GM20431 (cell line): ENCODE data around the gene ACOXL.
"Not testable (repeated sequence)": the region's sequence is repeated elsewhere in the genome, so short reads cannot be mapped to it uniquely, and the experiment has no call there.

Source experiments
- in situ Hi-C: fragments of 300-500 bp; cut with MseI, MboI; formaldehyde crosslinking; loops from one replicate; pipeline ENCODE4 v1.15.0; 2020; ENCODE audit warnings: low sequenced_read_pairs; ENCODE audit not compliant: unreplicated experiment

ACOXL gene

DNA sequence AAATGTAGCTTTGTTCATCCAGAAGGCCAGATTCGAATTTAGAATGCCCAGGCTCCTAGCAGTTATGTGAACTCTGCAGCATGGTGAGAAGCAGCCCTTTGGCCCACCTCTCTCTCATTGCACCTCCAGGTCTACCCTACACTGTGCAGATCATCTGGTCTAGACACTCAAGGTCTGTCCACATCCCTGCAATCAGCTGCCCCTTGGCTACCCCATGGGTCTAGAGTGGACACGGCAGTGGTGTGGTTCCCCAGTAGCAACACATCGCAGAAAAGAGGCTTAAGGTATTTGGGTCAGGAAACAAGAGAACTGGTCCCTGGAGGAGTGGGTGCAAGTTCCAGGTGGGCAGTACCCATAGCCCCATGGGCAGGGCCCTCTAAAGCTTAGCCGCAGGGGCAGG lies 311.7 kb downstream of the ACOXL start:
- in situ Hi-C loops, result no loop called here

DNA sequence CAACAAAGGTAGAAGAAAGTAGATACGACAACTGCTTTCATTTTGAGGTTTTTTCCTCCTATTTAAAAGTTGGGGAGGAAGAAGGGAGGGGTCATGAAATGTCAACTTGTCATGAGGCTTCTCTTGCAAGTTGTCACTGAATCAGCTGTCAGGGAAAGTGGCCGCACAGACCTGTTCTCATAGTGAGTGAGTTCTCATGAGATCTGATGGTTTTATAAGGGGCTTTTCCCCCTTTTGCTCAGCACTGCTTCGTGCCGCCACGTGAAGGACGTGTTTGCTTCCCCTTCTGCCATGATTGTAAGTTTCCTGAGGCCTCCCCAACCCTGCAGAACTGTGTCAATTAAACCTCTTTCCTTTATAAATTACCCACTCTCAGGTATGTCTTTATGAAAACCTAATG lies 312.9 kb downstream of the ACOXL start:
- in situ Hi-C loops, result not testable (repeated sequence)

DNA sequence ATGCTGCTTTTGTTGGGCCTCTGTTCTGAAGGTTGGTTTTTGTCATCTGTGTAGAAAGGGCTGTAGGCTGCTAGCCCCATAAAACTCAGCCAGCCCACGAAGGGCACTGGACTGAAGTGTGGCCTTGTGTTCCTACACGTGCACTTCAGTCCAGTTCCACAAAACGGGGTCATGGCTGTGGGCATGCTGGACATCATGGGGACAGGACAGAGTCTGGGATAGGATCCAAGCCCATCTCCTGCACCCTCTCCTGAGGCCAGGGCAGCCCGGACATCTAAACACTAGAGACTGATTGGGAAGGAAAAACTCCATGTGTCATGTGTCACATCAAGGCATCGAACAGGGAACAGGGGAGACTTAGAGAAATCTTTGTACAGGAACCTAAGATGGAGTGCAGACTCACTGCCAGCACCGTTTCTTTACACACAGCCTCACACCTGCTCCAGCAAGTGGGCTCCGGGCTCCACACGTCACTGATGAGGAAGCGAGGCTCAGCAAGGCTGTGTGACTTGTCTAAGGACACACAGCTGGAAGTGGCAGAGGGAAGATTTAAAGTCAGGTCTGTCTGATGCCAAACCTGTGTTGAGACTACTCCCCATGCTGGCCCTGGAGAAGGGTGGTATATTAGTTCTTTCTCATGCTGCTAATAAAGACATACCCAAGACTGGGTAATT lies 313.5 kb downstream of the ACOXL start:
- in situ Hi-C loops, result no loop called here

DNA sequence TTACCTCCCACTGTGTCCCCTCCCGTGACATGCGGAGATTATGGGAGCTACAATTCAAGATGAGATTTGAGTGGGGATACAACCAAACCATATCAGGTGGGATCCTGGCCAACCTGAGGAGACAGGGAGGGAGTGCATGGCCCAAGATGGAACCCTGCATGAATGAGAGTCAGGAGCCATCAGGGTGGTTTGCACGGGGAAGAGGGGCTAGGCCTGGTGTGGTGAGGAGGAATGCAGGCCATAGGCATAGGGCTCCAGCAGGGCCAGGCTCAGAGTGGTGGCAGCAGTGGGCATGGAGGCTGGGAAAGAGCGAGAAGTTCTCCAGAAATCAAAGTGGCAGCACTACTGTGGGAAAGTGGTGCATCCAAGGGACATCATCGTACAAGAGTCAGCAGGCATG lies 314.3 kb downstream of the ACOXL start:
- in situ Hi-C loops, result no loop called here

DNA sequence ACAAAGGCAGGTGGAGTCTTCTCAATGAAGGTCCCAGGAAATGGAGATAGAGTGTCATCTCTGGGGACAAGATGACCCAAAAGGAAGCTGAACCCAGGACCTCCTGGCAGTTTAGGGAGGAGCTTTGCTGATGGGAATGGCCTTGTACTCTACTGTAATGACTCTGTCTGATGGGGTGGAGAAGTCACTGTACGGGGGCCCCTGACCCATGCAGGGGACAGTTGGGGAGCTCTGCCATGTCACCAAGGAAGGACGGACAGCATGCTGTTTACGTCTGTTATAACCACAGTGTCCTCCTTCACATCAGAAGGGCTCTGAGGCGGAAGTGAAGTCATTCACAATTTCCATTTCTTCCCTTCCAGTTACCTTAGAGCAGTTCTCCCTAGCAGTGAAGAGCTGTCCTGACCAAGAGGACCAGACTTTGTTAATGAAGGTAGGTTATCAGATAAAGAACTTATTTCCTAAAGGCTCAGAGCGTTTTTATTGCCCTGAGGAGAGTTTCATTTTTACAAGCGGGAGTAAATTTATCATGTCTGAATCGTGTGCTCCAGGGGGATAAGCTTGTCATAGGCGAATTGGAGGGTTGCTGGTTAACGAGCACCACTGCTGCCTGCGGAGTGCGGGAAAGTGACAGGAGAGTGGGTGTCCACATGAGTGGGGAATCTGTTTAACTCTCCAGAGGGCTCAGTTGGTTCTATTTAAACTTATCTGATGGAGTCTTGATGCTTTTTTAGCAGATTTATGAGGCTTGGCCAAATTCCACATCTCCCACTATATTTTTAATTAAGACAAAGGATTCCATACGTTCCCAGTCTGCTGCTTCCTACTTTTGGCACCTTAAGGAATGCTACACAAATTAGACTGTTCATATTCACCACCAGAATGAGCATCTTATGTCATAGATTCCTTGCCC lies 316.7 kb downstream of the ACOXL start:
- in situ Hi-C loops, result no loop called here

DNA sequence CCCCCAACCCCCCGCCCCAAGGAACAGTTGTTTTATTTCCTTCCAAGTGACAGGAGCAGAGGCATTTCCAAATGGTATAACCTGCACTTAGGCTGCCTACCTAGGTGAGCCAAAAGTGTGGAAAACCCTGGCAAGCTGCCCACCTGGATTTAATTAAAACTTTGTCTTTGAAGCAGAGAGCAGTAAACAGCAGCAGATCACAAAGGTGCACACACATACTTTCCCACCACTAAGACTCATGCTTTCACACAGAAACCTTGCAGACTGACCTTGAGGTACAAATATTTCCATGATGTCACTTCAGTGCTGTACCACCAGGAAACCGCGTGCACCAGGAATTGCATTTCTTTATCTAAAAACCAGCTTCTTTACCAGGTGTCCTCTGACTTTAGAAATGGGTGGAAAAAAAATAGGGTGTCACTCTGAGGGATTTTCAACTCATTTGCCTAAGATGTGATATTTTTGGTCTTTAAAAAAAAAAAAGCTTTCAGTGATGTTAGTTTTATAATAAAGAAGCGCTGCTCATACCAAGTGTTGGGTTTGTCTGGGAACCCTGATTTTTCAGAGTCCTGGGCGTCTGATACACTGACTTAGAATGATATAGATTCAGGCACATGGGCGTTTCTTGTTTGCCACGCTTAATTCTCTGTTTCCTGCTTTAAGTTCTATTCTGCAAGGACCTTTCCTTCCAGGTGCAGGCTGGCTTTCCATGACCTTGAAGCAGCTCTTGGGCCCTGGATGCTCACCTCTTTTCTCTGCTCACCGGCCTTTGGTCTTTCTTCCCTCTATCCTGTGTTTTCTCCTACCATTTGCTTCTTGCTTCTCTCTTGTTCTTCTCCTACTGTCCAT lies 317.6 kb downstream of the ACOXL start:
- in situ Hi-C loops, result no loop called here

DNA sequence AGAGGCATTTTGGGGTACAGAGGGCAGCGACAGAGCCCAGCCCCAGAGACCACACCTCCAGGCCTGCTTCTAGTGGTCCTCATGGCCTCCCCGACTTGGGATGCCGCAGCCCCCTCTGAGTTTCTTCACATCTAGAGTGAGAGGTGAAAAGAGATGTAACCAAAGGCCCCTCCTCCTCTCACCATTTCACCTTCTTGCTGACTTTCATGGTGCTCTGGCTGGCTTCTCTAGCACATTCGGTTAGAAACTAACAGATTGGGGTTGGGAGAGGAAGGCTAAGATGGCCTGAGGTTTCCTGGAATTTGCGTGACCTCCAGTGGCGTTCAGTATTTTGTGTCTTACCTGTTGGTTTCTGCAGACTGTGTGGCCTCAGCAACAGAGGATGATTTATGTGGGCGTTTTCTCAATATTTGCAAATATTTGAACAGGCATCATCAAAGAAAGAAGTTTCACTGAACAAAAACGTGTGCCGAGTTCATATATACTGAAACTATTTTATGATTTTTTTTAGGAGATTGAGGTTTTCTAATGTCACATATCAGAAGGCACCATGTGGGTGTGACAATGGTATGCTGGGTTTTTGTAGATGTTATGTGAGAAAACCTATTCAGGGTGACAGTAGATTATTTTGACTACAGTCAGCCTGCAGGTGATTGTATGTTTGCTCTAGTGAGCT lies 318.5 kb downstream of the ACOXL start:
- in situ Hi-C loops, result no loop called here

DNA sequence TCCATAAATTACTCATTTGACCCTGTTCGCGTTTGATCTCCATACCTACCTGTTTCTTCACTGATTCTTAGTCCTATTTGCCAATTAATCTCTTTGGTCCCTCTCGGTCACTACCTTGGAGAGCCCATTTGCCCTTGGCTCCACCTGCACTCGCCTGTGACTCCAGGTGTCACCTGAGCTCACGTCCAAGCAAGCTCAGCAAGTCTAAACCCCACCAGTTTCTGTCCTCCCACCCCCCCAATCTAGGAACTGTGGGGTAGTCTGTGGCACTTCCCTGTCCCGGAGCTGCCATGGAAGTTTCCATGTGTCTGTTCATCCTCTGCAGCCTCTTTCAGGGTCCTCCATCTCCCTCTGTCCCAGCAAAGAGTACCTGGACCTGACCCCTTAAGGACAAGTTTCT lies 320.2 kb downstream of the ACOXL start:
- in situ Hi-C loops, result no loop called here

DNA sequence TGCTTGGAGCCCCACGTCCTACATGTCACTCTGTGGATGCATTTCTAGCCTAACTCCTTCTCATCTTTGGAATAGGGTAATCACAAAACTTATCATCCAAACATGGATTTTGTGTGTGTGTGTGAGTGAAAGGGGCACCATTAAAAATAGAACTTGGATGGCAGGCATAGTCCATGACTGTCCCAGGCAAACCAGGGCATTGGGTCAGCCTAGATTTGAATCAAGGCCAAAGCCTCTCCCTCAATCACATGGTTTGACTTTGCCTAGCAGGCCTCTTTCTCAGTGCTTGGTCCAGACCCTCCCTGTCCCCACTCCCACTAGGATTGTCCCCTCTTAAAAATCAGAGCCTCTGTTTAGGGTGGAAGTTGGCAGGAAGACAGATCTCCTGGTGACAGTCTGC lies 320.9 kb downstream of the ACOXL start:
- in situ Hi-C loops, result no loop called here

DNA sequence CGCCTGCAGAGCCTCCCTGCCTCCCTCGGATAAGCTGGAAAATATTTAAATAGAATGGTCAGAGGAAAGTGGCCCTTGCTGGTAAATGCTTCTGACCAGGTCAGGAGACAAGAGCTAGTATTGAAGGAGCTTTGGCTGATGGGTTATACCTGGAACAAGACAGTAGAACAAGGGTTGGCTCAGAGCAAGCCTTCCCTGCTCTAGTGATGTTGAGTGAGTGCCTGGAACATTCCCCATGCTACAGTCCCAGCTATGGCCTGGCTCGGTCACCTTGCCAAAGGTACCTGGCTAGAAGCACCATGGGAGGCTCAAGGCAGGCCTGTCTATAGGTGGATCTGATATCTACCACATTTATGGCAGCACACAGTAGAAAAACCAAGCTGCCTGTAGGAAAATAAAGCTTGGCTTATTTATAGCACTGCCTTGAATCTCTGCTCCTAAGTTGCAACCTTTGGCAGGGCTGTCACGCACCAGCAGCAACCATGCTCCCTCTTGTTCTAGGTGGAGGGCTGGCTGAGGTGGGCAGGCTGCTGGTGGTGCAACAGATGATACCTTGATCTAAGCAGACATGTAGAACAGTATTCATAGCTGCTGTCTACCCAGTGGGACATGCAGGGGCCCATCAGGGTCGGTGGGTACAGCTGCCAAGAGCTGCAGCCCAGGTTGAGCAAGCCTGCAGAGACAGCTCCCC lies 321.6 kb downstream of the ACOXL start:
- in situ Hi-C loops, result no loop called here

DNA sequence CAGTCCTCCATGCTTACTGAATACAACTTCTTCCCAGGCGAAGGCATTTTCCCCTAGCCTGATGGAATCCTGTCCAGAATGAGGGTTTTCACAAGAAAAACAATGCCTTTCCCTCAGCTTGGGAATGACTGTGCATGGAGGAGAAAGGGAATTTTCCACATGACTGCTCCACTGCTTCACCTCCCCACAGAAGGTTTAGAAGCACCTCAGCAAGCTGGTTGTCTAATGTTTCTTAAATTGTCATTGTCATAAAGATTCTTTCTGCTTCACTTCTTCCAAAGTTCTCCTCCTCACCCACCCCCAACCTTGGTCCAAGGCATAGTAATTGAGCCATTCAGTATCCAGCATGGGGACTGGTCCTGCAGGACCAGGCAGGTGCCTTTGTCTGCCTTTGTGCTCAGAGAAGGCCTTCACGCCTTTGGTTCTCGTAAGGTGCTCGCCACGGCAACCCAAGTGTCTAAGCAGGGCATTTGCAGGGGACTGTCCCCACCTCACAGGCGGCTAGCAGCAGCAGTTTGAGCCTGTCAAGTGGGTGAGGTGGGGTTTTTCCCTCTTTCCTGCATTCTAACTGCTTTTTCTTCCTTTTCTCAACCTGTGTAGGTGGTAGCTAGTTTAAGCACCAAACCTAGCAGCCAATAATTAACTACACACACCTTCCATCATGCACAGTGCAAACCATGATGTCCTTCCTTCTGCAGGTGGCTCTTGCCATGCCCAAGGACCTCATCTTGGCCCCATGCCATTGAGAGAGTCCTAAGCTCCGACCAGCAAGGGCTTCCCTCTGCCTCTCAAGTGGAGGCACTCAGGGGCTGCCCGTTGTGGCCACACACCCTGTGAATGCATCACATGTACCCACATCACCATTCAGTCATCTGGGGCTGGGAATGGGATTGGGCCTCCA lies 322.7 kb downstream of the ACOXL start:
- in situ Hi-C loops, result no loop called here

DNA sequence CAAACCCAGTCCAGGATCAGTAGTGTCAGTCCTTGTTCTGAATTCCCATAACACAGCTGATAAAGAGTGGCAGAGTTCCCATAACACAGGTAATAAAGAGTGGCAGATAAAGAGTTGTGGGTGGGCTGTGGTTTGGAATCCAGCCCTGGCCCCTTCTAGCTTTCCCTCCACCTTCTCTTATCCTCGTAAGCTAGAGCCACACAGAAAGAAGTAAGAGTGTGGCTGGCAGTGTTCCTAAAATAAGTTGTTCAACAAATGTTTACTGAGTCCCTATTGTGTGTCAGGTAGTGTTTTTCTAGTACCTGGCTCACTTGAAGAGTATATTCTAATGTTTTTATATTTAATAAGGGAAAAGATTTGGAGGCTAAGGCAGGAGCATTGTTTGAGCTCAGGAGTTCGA lies 323.4 kb downstream of the ACOXL start:
- in situ Hi-C loops, result no loop called here

DNA sequence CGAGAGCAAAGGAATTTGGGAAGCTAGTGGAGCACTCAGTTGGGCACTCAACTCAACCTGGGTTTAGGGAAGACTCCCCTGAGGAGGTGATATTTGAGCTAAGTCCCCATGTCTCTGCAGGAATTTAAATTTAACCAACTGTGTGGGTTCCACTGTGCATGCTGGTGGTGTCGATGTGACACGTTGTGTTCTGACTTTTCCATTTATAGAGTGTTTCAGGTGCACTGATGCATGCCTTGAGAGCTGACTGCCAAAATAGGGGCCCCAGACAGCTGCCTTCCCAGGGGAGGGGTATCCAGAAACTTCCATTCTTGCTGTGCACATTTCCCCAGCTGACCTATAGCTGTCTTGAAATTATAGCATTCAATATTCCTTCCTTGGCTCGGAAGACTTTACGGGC lies 324.7 kb downstream of the ACOXL start:
- in situ Hi-C loops, result no loop called here

DNA sequence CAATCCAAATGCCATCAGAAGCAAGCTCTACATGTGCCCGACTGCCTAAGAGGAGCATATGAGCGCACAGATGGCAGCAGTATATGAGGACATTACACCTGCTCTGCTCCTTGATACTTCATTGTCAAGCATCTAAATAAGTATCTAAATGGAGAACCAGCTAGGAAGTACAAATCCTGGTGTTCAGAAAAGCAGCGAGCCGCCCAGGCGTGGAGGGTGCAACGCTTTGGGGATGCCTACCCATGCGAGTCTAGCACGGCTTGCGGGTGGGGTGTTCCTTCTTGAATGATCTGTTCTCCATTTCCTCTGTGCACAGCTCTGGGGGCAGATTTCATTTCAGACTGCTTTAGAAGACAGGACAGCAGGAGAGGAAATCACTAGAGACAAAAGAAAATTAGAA lies 325.3 kb downstream of the ACOXL start:
- in situ Hi-C loops, result no loop called here

DNA sequence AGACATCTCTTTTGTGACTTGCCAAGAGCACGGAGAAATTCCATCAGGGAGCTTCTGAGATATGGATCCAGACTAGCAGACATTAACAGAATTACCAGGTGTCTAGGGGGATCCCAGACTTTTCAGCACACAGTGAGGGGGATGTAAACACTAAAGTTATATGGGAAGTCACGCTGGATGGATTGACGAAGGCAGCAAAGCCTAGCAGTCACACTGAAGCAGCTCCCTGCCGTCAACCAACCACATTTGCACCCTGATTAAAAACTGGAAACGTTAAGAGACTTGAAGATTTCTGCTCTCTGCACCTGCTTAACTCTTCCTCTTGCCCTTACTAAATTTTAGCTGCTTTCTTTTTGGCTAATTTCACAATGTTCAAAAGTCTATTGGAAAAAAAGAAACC lies 325.9 kb downstream of the ACOXL start:
- in situ Hi-C loops, result no loop called here

DNA sequence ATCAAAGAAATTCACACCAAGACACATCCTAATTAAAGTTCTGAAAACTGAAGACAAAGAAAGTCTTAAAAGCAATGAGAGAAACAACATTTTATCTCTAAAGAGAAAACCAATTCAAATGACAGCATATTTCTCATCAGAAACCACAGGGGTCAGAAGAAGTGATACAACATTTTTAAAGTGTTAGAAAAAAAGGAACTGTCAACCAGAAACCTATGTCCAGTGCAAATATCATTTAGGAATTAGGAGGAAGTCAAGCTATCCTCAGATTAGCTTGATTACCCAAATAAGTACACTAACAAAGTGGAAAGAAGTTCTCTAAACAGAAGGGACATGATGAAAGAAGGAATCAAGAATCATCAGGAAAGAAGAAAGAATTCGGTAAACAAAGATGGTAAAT lies 328.8 kb downstream of the ACOXL start:
- in situ Hi-C loops, result no loop called here

DNA sequence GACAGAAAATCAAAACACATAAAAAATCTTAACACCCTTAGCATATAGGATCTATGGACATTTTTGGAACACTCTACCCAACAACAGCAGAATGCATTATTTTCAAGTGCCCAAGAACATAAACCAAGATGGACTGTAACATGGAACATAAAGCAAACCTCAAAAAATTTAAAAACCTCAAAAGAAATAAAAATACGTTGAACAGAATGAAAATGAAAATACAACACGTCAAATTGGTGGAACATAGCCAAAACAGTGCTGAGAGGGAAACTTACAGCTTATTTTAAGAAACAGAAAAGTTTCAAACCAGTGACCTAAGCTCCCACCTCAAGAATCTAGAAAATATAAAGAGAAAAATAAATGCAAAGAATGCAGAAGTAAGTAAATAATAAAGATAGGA lies 330.0 kb downstream of the ACOXL start:
- in situ Hi-C loops, result no loop called here

DNA sequence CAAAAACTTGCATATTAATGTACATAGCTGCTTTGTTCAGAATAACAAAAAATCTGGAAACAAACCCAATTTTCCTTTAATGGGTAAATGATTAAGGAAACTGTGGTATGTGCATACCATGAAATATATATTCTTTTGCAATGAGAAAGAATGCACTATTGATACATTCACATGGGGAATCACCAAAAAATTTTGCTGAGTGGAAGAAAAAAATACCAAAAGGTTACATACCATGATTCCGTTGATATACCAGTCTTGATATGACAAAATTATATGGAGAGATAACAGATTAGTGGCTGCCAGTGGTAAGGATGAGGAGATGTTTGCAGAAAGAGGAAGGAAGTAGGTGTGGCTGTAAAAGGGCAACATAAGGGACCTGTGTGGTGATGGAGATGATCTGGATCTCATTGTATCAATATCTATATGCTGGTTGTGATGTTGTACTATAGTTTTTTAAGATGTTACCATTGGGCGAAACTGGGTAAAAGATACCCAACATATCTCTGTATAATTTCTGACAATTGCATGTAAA lies 333.8 kb downstream of the ACOXL start:
- in situ Hi-C loops, result no loop called here
